B cell (primary cell): Measurements from ENCODE around the gene FBXO8.

ENCODE experiments used
- CTCF ChIP-seq: fragments of 200-600 bp; IDR thresholded peaks from one replicate; pipeline ENCODE4 v1.8.0; 2022; ENCODE audit warnings: antibody characterized with exemption, mild to moderate bottlenecking
- EZH2 ChIP-seq: IDR thresholded peaks from 2 replicates; pipeline ENCODE4 v1.6.1; 2012; ENCODE audit warnings: borderline replicate concordance, low read depth, mild to moderate bottlenecking, moderate library complexity, low read length; ENCODE audit not compliant: insufficient read depth, poor library complexity, severe bottlenecking

- TF ChIP-seq CTCF (no peak), EZH2 (no peak)
Observed at GRCh38 chr4:174282836-174283506, 496 bp downstream of the FBXO8 start.
